SKM-1 treated with dmso at 0.1 percent for 144 hours (cell line): ENCODE measurements around the gene KIF16B.
A peak's percentile ranks its signal among the peaks of the same experiment; 100 is the strongest.
"Not testable (repeated sequence)": the region's sequence is repeated elsewhere in the genome, so short reads cannot be mapped to it uniquely, and the experiment has no call there.

Source experiments
- DNase-seq: peaks from one replicate; lab custom pipeline; 2025; ENCODE audit not compliant: unreplicated experiment; lab: John Stamatoyannopoulos, UW

KIF16B gene

GRCh38 chr20:16526433-16527380, 46.5 kb downstream of the KIF16B start:
- DNase-seq: no peak

- not testable (repeated sequence) for DNase-seq
Observed at GRCh38 chr20:16522651-16523050, 50.6 kb downstream of the KIF16B start.

GRCh38 chr20:16520154-16520553, 53.1 kb downstream of the KIF16B start:
- DNase-seq: no peak

- DNase-seq: not testable (repeated sequence)
Observed at GRCh38 chr20:16519673-16520072, 53.6 kb downstream of the KIF16B start.

- DNase-seq: no peak
Observed at GRCh38 chr20:16518784-16519084, 54.5 kb downstream of the KIF16B start.

GRCh38 chr20:16517946-16518783, 55.1 kb downstream of the KIF16B start:
- DNase-seq: no peak

GRCh38 chr20:16516794-16517193, 56.5 kb downstream of the KIF16B start:
- DNase-seq: no peak

GRCh38 chr20:16515046-16515445, 58.2 kb downstream of the KIF16B start:
- no peak for DNase-seq

- DNase-seq: peak; percentile 15
Observed at GRCh38 chr20:16514140-16514539, 59.1 kb downstream of the KIF16B start.

- DNase-seq: no peak
Observed at GRCh38 chr20:16505894-16506293, 67.4 kb downstream of the KIF16B start.

GRCh38 chr20:16501301-16501700, 71.9 kb downstream of the KIF16B start:
- no peak for DNase-seq

GRCh38 chr20:16500197-16500596, 73.1 kb downstream of the KIF16B start:
- DNase-seq: no peak

GRCh38 chr20:16498526-16499253, 74.6 kb downstream of the KIF16B start:
- DNase-seq: no peak

- DNase-seq: no peak
Observed at GRCh38 chr20:16497896-16498295, 75.4 kb downstream of the KIF16B start.

- no peak for DNase-seq
Observed at GRCh38 chr20:16493486-16493885, 79.8 kb downstream of the KIF16B start.

- DNase-seq: no peak
Observed at GRCh38 chr20:16491294-16491905, 81.8 kb downstream of the KIF16B start.

- DNase-seq: no peak
Observed at GRCh38 chr20:16490696-16491095, 82.6 kb downstream of the KIF16B start.

GRCh38 chr20:16488616-16489015, 84.6 kb downstream of the KIF16B start:
- DNase-seq: no peak

- DNase-seq: no peak
Observed at GRCh38 chr20:16488086-16488485, 85.2 kb downstream of the KIF16B start.

GRCh38 chr20:16486532-16486931, 86.7 kb downstream of the KIF16B start:
- DNase-seq: no peak

GRCh38 chr20:16485401-16485800, 87.8 kb downstream of the KIF16B start:
- DNase-seq: no peak
